Endothelial cell of umbilical vein (primary cell): ENCODE measurements around the gene PPM1H. TPM values are rescaled to one million over a fixed set of nuclear protein-coding genes. Genes with fewer than 3 reads are reported as not detected.
"Not testable (repeated sequence)": the region's sequence is repeated elsewhere in the genome, so short reads cannot be mapped to it uniquely, and the experiment has no call there.

Experiments used
- BruUV-seq: library from RNA; stranded (reverse); fragments of 400-500 nt; replicated peaks from 2 replicates; lab custom pipeline; 2021; lab: Mats Ljungman, UMichigan
- CTCF ChIA-PET: fragments of 300-600, 350-600 bp; sonication (Branson Sonifier 250); formaldehyde crosslinking; loops from one replicate; lab custom pipeline; 2021; ENCODE audit warnings: antibody characterized with exemption, inconsistent platforms; lab: Charles Lee
- POLR2A ChIA-PET: fragments of 300-600, 350-600 bp; sonication (Branson Sonifier 250); formaldehyde crosslinking; loops from one replicate; lab custom pipeline; 2021; ENCODE audit warnings: antibody characterized with exemption, inconsistent platforms; lab: Charles Lee
- DNase-seq: peaks from one replicate; pipeline ENCODE4 v3.0.0-alpha.2; 2011; ENCODE audit warnings: low read depth, low spot score
- FAIRE-seq: peaks from 2 replicates; lab custom pipeline; 2011; peaks lifted over from hg19 to GRCh38; lab: Jason Lieb, UNC
- H2AFZ ChIP-seq: 2 replicates; pipeline ENCODE4 v1.6.0; 2012; ENCODE audit warnings: low read depth, low read length, control low read depth, inconsistent platforms
- H3K27ac ChIP-seq: 2 replicates; pipeline ENCODE4 v1.5.1; 2011; ENCODE audit warnings: low read depth, mild to moderate bottlenecking, control low read depth, low read length, moderate library complexity; ENCODE audit not compliant: insufficient read depth
- H3K27me3 ChIP-seq, 2 experiments: 2 replicates each; pipeline versions ENCODE4 v1.6.0 to v1.6.1; 2011; ENCODE audit warnings: low read length in 2 of 2, mixed read lengths in 1 of 2; ENCODE audit not compliant: control insufficient read depth in 2 of 2, insufficient read depth in 2 of 2
- H3K36me3 ChIP-seq, 2 experiments: 2 replicates in 1 of 2; 3 replicates in 1 of 2; pipeline ENCODE4 v1.5.1; 2011; ENCODE audit warnings: low read length in 2 of 2, mild to moderate bottlenecking in 1 of 2, moderate library complexity in 1 of 2; ENCODE audit not compliant: control insufficient read depth in 2 of 2, insufficient read depth in 2 of 2; ENCODE audit errors: extremely low read depth in 1 of 2
- H3K4me1 ChIP-seq: 3 replicates; pipeline ENCODE4 v1.5.1; 2011; ENCODE audit warnings: mild to moderate bottlenecking, low read length; ENCODE audit not compliant: control insufficient read depth, insufficient read depth; ENCODE audit errors: extremely low read depth
- H3K4me2 ChIP-seq: 2 replicates; pipeline ENCODE4 v1.6.1; 2011; ENCODE audit warnings: low read length, control low read depth, mixed read lengths; ENCODE audit not compliant: insufficient read depth
- H3K4me3 ChIP-seq, 3 experiments: fragments of 200-600 bp in 1 of 3; sonication (generic), shearing (Covaris generic) in 1 of 3; replicated peaks in 1 of 3; 2 replicates each; pipeline ENCODE4 v1.5.1; 2011 to 2016; ENCODE audit warnings: control low read depth in 3 of 3, low read length in 3 of 3, mild to moderate bottlenecking in 2 of 3, inconsistent platforms in 1 of 3, low read depth in 1 of 3, moderate library complexity in 1 of 3; ENCODE audit not compliant: insufficient read depth in 1 of 3
- H3K79me2 ChIP-seq: 2 replicates; pipeline ENCODE4 v1.6.0; 2012; ENCODE audit warnings: low read length, inconsistent platforms; ENCODE audit not compliant: control insufficient read depth, insufficient read depth
- H3K9ac ChIP-seq: replicated peaks from 2 replicates; pipeline ENCODE3; 2011; ENCODE audit warnings: low read length, control low read depth; ENCODE audit not compliant: insufficient read depth; ENCODE audit errors: extremely low read depth
- H3K9me1 ChIP-seq: replicated peaks from 3 replicates; pipeline ENCODE4 v1.6.0; 2011; ENCODE audit warnings: mild to moderate bottlenecking, low read length; ENCODE audit not compliant: control insufficient read depth, insufficient read depth; ENCODE audit errors: extremely low read depth
- H3K9me3 ChIP-seq: replicated peaks from 2 replicates; pipeline ENCODE4 v1.5.1; 2012; ENCODE audit warnings: low read length, inconsistent platforms; ENCODE audit not compliant: control insufficient read depth, insufficient read depth
- H4K20me1 ChIP-seq: replicated peaks from 2 replicates; pipeline ENCODE3; 2011; ENCODE audit warnings: mild to moderate bottlenecking, low read length; ENCODE audit not compliant: control insufficient read depth, insufficient read depth; ENCODE audit errors: extremely low read depth
- CTCF ChIP-seq, 2 donors: IDR thresholded peaks; 1 replicate in 1 of 2; 2 replicates in 1 of 2; pipeline ENCODE4 v1.5.1; 2011; ENCODE audit warnings: low read length in 2 of 2, mild to moderate bottlenecking in 2 of 2, moderate library complexity in 2 of 2, control low read depth in 1 of 2, inconsistent platforms in 1 of 2, low read depth in 1 of 2; ENCODE audit not compliant: insufficient read depth in 1 of 2; ENCODE audit errors: extremely low read depth in 1 of 2
- EZH2 ChIP-seq: IDR thresholded peaks from 2 replicates; pipeline ENCODE4 v1.6.1; 2012; ENCODE audit warnings: borderline replicate concordance, low read depth, mild to moderate bottlenecking, moderate library complexity, low read length, inconsistent platforms; ENCODE audit not compliant: severe bottlenecking
- FOS ChIP-seq: IDR thresholded peaks from 2 replicates; pipeline ENCODE4 v1.6.1; 2011; ENCODE audit warnings: mild to moderate bottlenecking, low read length, moderate library complexity, borderline replicate concordance; ENCODE audit not compliant: insufficient read depth
- GATA2 ChIP-seq: IDR thresholded peaks from 2 replicates; pipeline ENCODE4 v1.7.0; 2011; ENCODE audit warnings: low read depth, mild to moderate bottlenecking, moderate library complexity, mixed read lengths, low read length; ENCODE audit not compliant: insufficient read length, insufficient read depth
- MAX ChIP-seq: IDR thresholded peaks from 2 replicates; pipeline ENCODE4 v1.6.1; 2011; ENCODE audit not compliant: insufficient read depth, insufficient read length
- MYC ChIP-seq: IDR thresholded peaks from one replicate; pipeline ENCODE4 v1.6.1; 2011; ENCODE audit warnings: mild to moderate bottlenecking, low read depth, low read length
- POLR2A ChIP-seq: IDR thresholded peaks from 2 replicates; pipeline ENCODE4 v1.6.1; 2012; ENCODE audit warnings: low read depth, mild to moderate bottlenecking, control low read depth, low read length
- POLR2AphosphoS5 ChIP-seq: IDR thresholded peaks from 2 replicates; pipeline ENCODE4 v1.6.1; 2012; ENCODE audit warnings: low read depth, mild to moderate bottlenecking, control low read depth, low read length, moderate library complexity; ENCODE audit not compliant: insufficient read depth
- dilution Hi-C: fragments of 300-500 bp; cut with MboI; formaldehyde crosslinking; loops from one replicate; pipeline ENCODE4 v1.15.0; 2019; ENCODE audit warnings: low sequenced_read_pairs; ENCODE audit not compliant: extremely low pct_ligation_motif_present
- intact Hi-C: fragments of 100-400 bp; cut with micrococcal nuclease; formaldehyde crosslinking; loops from one replicate; pipeline ENCODE4 v1.10.0; 2022
- polyA plus RNA-seq, 4 experiments: library from polyadenylated mRNA; depleted of rRNA in 3 of 4; stranded (reverse) in 3 of 4; unstranded in 1 of 4; fragments of >200 nt; gene quantifications; 2 replicates each; pipeline versions ENCODE4 v1.2.1 to v1.2.3, GENCODE V29; 2011 to 2012; ENCODE audit warnings: missing spikeins in 1 of 4
- total RNA-seq: library from RNA; stranded (reverse); gene quantifications from 2 replicates; pipeline ENCODE4 v1.2.3, GENCODE V29; 2021

Gene PPM1H
- total and polyA plus RNA-seq, 2 donors (not counting 3 experiments of a cell fraction or from before 2014, with no cell fraction given), result 1.0 to 7.2 TPM

- BruUV-seq, result no TSS peak
- Histone ChIP-seq H3K4me2 (no peak overlapping the region), H3K4me1 (peaks cover 17% of the 10 kb centered on the region), H3K9me3 (no peaks in the 10 kb centered on the region), H3K79me2 (no peaks in the 10 kb centered on the region), H3K27ac (no peak overlapping the region), H3K4me3 (no peak overlapping the region), H4K20me1 (no peaks in the 10 kb centered on the region), H3K36me3 (no peaks in the 10 kb centered on the region), H3K9ac (no peak overlapping the region), H3K27me3 (no peaks in the 10 kb centered on the region), H3K9me1 (no peaks in the 10 kb centered on the region), H2AFZ (no peak overlapping the region)
- ChIA-PET CTCF (interaction anchor here (0.6 to 1.0 kb wide), 2 partner anchors 18 to 104 kb away, joined by 3 read pairs; no protein-coding TSS in a partner anchor), POLR2A (no interaction called here)
- dilution Hi-C loops (no loop called here), intact Hi-C loops (no loop called here)
- FAIRE-seq (no peak), DNase-seq (no peak)
- TF ChIP-seq MYC (no peak), GATA2 (no peak), FOS (no peak), EZH2 (no peak), POLR2AphosphoS5 (no peak)
These were observed 173.3 kb downstream of the PPM1H start for GRCh38 chr12:62761658-62762057.

GRCh38 chr12:62760779-62761178, 174.2 kb downstream of the PPM1H start:
- H2AFZ ChIP-seq, result no peak overlapping the region
- TF ChIP-seq CTCF (IDR thresholded peaks at IDR 0.05; ENCODE audit: extremely low read depth in 1 of 2, insufficient read depth in 1 of 2, low read depth in 1 of 2, low read length in 2 of 2) (no peak), FOS (no peak), MAX (no peak), MYC (no peak), POLR2AphosphoS5 (no peak), POLR2A (no peak), GATA2 (no peak)
- intact Hi-C loops, result no loop called here
- CTCF ChIA-PET, result no interaction called here
- POLR2A ChIA-PET, result no interaction called here
- FAIRE-seq (no peak), DNase-seq (no peak)
- no peaks in the 10 kb centered on the region for H3K79me2 ChIP-seq
- H3K4me1 ChIP-seq, result peaks cover 18% of the 10 kb centered on the region
- no peak overlapping the region for H3K4me3 ChIP-seq
- no peaks in the 10 kb centered on the region for H3K9me1 ChIP-seq
- no peaks in the 10 kb centered on the region for H3K9me3 ChIP-seq
- H3K27me3 ChIP-seq, result no peaks in the 10 kb centered on the region
- H3K27ac ChIP-seq, result no peak overlapping the region
- no peak overlapping the region for H3K9ac ChIP-seq
- H3K36me3 ChIP-seq, result no peaks in the 10 kb centered on the region
- no TSS peak for BruUV-seq
- H3K4me2 ChIP-seq, result no peak overlapping the region
- dilution Hi-C loops, result no loop called here
- H4K20me1 ChIP-seq, result no peaks in the 10 kb centered on the region

GRCh38 chr12:62760341-62760740, 174.6 kb downstream of the PPM1H start:
- POLR2A ChIA-PET, H3K4me2 ChIP-seq, dilution Hi-C loops: not testable (repeated sequence)

More at GRCh38 chr12:62760341-62760740, 174.6 kb downstream of the PPM1H start:
- intact Hi-C loops, H3K4me3 ChIP-seq, H3K36me3 ChIP-seq, H4K20me1 ChIP-seq, CTCF ChIA-PET, H3K27me3 ChIP-seq, H3K9ac ChIP-seq, H3K27ac ChIP-seq, FAIRE-seq, H3K79me2 ChIP-seq, BruUV-seq, H3K9me3 ChIP-seq, H2AFZ ChIP-seq, H3K9me1 ChIP-seq, DNase-seq: not testable (repeated sequence)
- H3K4me1 ChIP-seq, result peaks cover 18% of the 10 kb centered on the region
